Esophagus muscularis mucosa (tissue), 4 donors: Measurements from ENCODE around the gene ARHGEF2. TPM values are rescaled to one million over a fixed set of nuclear protein-coding genes. Genes with fewer than 3 reads are reported as not detected.

ENCODE experiments used
- DNase-seq: peaks from one replicate; pipeline ENCODE4 v3.0.0-alpha.2; 2017; ENCODE audit errors: extremely low spot score
- H3K27ac ChIP-seq, 4 donors: fragments of 200-600 bp; sonication (generic); replicated peaks in 1 of 4; 1 replicate in 3 of 4; 2 replicates in 1 of 4; pipeline ENCODE4 v1.5.1; 2016 to 2019; ENCODE audit warnings: mild to moderate bottlenecking in 1 of 4
- H3K27me3 ChIP-seq, 4 donors: fragments of 200-600 bp; sonication (generic); one replicate each; pipeline versions ENCODE4 v1.5.1 to v1.6.0; 2016 to 2019
- H3K36me3 ChIP-seq, 4 donors: fragments of 200-600 bp; sonication (generic); one replicate each; pipeline ENCODE4 v1.5.1; 2016 to 2019
- H3K4me1 ChIP-seq, 4 donors: fragments of 200-600 bp; sonication (generic); one replicate each; pipeline ENCODE4 v1.5.1; 2016 to 2019
- H3K4me3 ChIP-seq, 4 donors: fragments of 200-600 bp; sonication (generic); 1 replicate in 2 of 4; 2 replicates in 2 of 4; pipeline ENCODE4 v1.5.1; 2016 to 2019; ENCODE audit warnings: mild to moderate bottlenecking in 4 of 4, moderate library complexity in 1 of 4
- H3K9me3 ChIP-seq, 4 donors: fragments of 200-600 bp; sonication (generic); 1 replicate in 3 of 4; 2 replicates in 1 of 4; pipeline ENCODE4 v1.5.1; 2016 to 2019
- EP300 ChIP-seq: sonication (generic); formaldehyde crosslinking; IDR thresholded peaks from one replicate; pipeline ENCODE4 v1.6.1; 2017; ENCODE audit warnings: antibody characterized with exemption
- POLR2A ChIP-seq: fragments of 450-650 bp; IDR thresholded peaks from one replicate; pipeline ENCODE4 v1.6.1; 2017; ENCODE audit warnings: antibody characterized with exemption, moderate library complexity, mild to moderate bottlenecking, low read depth
- POLR2AphosphoS5 ChIP-seq, 2 donors: sonication (generic); formaldehyde crosslinking; IDR thresholded peaks; one replicate each; pipeline ENCODE4 v1.6.1; 2017; ENCODE audit warnings: antibody characterized with exemption in 2 of 2
- WGBS: methylation state at CpG from one replicate; pipeline ENCODE4 v1.1.5; 2018; 5-methylcytosine and 5-hydroxymethylcytosine counted together
- intact Hi-C: fragments of 100-400 bp; cut with DNase I; formaldehyde crosslinking; loops from one replicate; pipeline ENCODE4 v1.15.1; 2023
- total RNA-seq, 4 donors: library from RNA; depleted of rRNA; stranded (reverse); fragments of >200 nt; gene quantifications; one replicate each; pipeline versions ENCODE4 v1.1.0 to v1.2.1, GENCODE V29; 2016
- TF ChIP-seq, protein P1 (sequence below), 3 experiments: fragments of 200-600 bp in 2 of 3; fragments of 450-650 bp in 1 of 3; sonication (generic) in 2 of 3; IDR thresholded peaks; one replicate each; pipeline ENCODE4 v1.5.1; 2017 to 2019; ENCODE audit warnings: antibody characterized with exemption in 3 of 3, mild to moderate bottlenecking in 2 of 3, moderate library complexity in 1 of 3

Gene ARHGEF2
- total RNA-seq, 4 donors from 2014 or later, result 54.0 to 130 (median 91.8) TPM

DNA sequence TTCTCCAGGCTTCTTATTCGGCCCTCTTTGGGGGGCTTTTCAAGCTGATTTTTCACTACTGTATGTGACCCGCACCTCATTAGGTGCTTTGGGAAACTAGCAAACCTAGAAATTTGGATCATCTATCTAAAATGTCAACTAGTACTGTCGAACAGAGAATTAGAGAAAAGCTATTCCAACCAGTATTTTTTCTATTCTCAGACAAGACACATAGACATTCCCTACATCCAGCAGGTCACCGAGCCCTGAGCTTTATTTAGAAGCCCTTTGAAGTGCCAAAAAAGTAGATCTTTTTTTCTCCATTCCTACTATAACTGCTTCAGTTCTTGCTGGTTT lies 42.7 kb upstream of the ARHGEF2 start:
- H3K9me3 ChIP-seq, result no peaks in the 10 kb centered on the region
- H3K27me3 ChIP-seq, result no peaks in the 10 kb centered on the region
- peak overlapping the region; percentile 84 to 94 (median 88) for H3K27ac ChIP-seq
- intact Hi-C loops, result no loop called here
- DNase-seq, result no peak
- TF ChIP-seq POLR2AphosphoS5 (IDR thresholded peaks at IDR 0.05) (no peak), POLR2A (no peak), EP300 (no peak)
- TF ChIP-seq, protein P1, sequence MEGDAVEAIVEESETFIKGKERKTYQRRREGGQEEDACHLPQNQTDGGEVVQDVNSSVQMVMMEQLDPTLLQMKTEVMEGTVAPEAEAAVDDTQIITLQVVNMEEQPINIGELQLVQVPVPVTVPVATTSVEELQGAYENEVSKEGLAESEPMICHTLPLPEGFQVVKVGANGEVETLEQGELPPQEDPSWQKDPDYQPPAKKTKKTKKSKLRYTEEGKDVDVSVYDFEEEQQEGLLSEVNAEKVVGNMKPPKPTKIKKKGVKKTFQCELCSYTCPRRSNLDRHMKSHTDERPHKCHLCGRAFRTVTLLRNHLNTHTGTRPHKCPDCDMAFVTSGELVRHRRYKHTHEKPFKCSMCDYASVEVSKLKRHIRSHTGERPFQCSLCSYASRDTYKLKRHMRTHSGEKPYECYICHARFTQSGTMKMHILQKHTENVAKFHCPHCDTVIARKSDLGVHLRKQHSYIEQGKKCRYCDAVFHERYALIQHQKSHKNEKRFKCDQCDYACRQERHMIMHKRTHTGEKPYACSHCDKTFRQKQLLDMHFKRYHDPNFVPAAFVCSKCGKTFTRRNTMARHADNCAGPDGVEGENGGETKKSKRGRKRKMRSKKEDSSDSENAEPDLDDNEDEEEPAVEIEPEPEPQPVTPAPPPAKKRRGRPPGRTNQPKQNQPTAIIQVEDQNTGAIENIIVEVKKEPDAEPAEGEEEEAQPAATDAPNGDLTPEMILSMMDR (IDR thresholded peaks at IDR 0.05), result no peak
- 2% methylated on average over 4 of the region's 4 CpGs for WGBS
- peaks cover 15 to 21% (median 18%) of the 10 kb centered on the region in 4 donors for H3K4me1 ChIP-seq
- H3K36me3 ChIP-seq, result peaks cover 17 to 35% (median 27%) of the 10 kb centered on the region in 4 donors
- peak overlapping the region; percentile 74 to 88 (median 84) for H3K4me3 ChIP-seq

GRCh38 chr1:156020293-156021092 lies 42.1 kb upstream of the ARHGEF2 start, which contains the start of gene SSR2:
TSS of gene SSR2 (minus strand) at chr1:156020951. CDS start at chr1:156020167, 784 bp downstream.
- H3K9me3 ChIP-seq, result no peaks in the 10 kb centered on the region
- H3K4me3 ChIP-seq, result peak within 1 kb of the TSS; percentile 74 to 88 (median 84)
- TF ChIP-seq POLR2AphosphoS5 (IDR thresholded peaks at IDR 0.05) (peak; percentile 89 to 97), EP300 (no peak), POLR2A (peak; percentile 41)
- TF ChIP-seq, protein P1 (IDR thresholded peaks at IDR 0.05), result no peak
- H3K27me3 ChIP-seq, result no peaks in the 10 kb centered on the region
- 1% methylated on average over 38 of the region's 45 CpGs for WGBS
- intact Hi-C loops, result no loop called here
- H3K4me1 ChIP-seq, result peaks cover 15 to 21% (median 18%) of the 10 kb centered on the region in 4 donors
- peaks cover 18 to 41% (median 30%) of the 10 kb centered on the region in 4 donors for H3K36me3 ChIP-seq
- peak; percentile 97 for DNase-seq
- H3K27ac ChIP-seq, result peak within 1 kb of the TSS; percentile 84 to 94 (median 88)

DNA sequence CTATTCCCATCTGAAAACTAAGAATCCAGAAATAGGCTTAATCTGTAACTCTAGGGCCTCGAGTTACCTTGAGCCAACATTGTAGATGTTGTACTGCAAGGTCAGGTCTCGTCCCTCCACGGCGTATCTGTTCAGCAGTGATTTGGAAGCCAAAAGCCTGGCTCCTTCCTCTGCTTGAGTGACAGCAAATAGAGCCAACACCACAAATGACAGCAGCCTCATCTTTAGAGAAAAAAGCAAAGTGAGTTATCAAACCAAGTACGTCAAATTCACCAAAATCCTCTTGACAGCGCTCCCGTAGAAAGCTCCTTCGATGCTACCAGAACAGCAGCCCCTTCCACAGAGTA lies 41.6 kb upstream of the ARHGEF2 start:
- intact Hi-C loops, result no loop called here
- Histone ChIP-seq H3K36me3 (peaks cover 18 to 47% (median 32%) of the 10 kb centered on the region in 4 donors), H3K4me1 (peaks cover 15 to 21% (median 18%) of the 10 kb centered on the region in 4 donors), H3K4me3 (peak overlapping the region; percentile 74 to 88 (median 84)), H3K27me3 (no peaks in the 10 kb centered on the region), H3K9me3 (no peaks in the 10 kb centered on the region), H3K27ac (peak overlapping the region; percentile 84 to 94 (median 88))
- 68% methylated on average over 8 of the region's 8 CpGs for WGBS
- DNase-seq, result no peak
- TF ChIP-seq EP300, result no peak
- no peak for TF ChIP-seq POLR2A
- no peak for TF ChIP-seq POLR2AphosphoS5 (IDR thresholded peaks at IDR 0.05)

GRCh38 chr1:156014829-156015228 lies 36.5 kb upstream of the ARHGEF2 start:
- no peak overlapping the region for H3K4me3 ChIP-seq
- no peaks in the 10 kb centered on the region for H3K9me3 ChIP-seq
- TF ChIP-seq POLR2AphosphoS5 (IDR thresholded peaks at IDR 0.05), result no peak
- TF ChIP-seq POLR2A, result no peak
- TF ChIP-seq EP300, result no peak
- TF ChIP-seq, protein P1 (IDR thresholded peaks at IDR 0.05), result no peak
- H3K27me3 ChIP-seq, result no peaks in the 10 kb centered on the region
- no peak for DNase-seq
- WGBS, result 89% methylated on average over 7 of the region's 7 CpGs
- peaks cover 45 to 98% (median 83%) of the 10 kb centered on the region in 4 donors for H3K36me3 ChIP-seq
- peaks cover 7 to 10% (median 10%) of the 10 kb centered on the region in 4 donors for H3K4me1 ChIP-seq
- no peak overlapping the region for H3K27ac ChIP-seq
- intact Hi-C loops, result no loop called here

DNA sequence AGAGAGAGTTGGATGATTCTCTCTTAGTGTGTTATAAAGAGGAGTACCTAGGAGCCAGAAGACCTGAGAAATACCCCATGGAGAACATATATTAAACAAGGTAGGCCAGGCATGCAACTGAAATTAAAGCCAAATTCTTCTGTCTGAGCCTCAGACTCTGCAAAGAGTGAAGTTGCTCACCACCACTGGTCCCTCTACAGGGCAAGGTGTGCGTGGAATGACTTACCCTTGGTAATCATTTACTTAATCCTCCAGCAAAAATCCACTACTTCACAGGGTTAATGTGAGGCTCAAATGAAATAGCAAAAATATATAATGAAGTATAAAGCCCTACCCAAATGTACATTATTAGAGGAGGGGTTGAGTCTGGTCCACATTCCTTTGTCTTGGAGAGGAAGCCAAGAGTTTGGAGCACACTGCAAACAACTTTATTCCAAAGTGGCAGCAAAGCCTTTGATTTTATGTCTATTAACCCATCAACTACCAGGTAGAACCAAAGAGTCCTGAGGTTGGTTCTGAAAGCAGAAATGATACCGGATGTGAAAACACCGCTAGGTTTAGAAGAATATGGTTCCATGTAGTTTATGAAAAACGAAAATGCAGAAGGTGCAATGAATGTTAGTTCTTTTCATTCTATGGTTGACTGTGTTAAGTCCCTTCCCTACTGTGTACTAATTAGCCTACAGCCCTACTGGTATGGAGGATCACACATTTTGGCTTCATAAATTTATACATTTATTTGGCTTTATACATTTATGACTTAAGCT lies 33.9 kb upstream of the ARHGEF2 start:
- no peaks in the 10 kb centered on the region for H3K27me3 ChIP-seq
- H3K9me3 ChIP-seq, result no peaks in the 10 kb centered on the region
- H3K27ac ChIP-seq, result no peak overlapping the region
- TF ChIP-seq EP300 (no peak), POLR2A (no peak), POLR2AphosphoS5 (IDR thresholded peaks at IDR 0.05) (no peak)
- TF ChIP-seq, protein P1 (IDR thresholded peaks at IDR 0.05), result no peak
- no peaks in the 10 kb centered on the region for H3K4me1 ChIP-seq
- WGBS, result 90% methylated on average over 4 of the region's 4 CpGs
- H3K4me3 ChIP-seq, result no peak overlapping the region
- no peak for DNase-seq
- intact Hi-C loops, result no loop called here
- peaks cover 47 to 98% (median 85%) of the 10 kb centered on the region in 4 donors for H3K36me3 ChIP-seq
